NT2/D1 (cell line): ENCODE data around the gene PACC1.

Experiments used
- SUZ12 ChIP-seq: IDR thresholded peaks from 2 replicates; pipeline ENCODE4 v1.6.1; 2011; ENCODE audit not compliant: insufficient read length, insufficient read depth; ENCODE audit errors: extremely low read depth
- YY1 ChIP-seq: IDR thresholded peaks from 2 replicates; pipeline ENCODE4 v1.6.1; 2011; ENCODE audit not compliant: insufficient read length, insufficient read depth
- ZNF274 ChIP-seq: IDR thresholded peaks from 2 replicates; pipeline ENCODE4 v1.6.1; 2011; ENCODE audit warnings: mild to moderate bottlenecking, low read depth, low read length

DNA sequence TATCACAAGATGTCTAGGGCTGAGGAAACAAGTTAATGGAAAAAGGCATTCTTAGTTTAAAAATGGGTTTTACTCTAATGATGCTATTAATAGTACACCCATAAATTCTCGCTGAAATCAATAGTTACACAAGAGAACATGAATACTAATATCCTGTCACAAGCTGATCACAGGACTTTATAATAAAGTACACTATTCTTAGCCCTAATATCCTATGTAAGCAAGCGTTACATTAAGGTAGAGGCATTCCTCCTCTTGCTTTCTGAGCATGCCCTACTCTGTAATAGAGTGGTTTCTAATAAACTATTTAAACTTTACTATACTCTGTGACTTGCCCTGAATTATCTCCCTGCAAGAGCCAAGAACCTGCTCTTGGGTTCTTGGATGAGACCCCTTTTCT is 6.5 kb upstream of the PACC1 start:
- no peak for TF ChIP-seq YY1
- no peak for TF ChIP-seq ZNF274
- TF ChIP-seq SUZ12 = no peak
